GM18858 (cell line): ENCODE measurements around the gene GRIN3B.

Source experiments
- ATAC-seq: cut with Tn5 transposase; IDR thresholded peaks from one replicate; pipeline ENCODE4 v1.9.1; 2021; ENCODE audit not compliant: unreplicated experiment

GRIN3B gene

DNA sequence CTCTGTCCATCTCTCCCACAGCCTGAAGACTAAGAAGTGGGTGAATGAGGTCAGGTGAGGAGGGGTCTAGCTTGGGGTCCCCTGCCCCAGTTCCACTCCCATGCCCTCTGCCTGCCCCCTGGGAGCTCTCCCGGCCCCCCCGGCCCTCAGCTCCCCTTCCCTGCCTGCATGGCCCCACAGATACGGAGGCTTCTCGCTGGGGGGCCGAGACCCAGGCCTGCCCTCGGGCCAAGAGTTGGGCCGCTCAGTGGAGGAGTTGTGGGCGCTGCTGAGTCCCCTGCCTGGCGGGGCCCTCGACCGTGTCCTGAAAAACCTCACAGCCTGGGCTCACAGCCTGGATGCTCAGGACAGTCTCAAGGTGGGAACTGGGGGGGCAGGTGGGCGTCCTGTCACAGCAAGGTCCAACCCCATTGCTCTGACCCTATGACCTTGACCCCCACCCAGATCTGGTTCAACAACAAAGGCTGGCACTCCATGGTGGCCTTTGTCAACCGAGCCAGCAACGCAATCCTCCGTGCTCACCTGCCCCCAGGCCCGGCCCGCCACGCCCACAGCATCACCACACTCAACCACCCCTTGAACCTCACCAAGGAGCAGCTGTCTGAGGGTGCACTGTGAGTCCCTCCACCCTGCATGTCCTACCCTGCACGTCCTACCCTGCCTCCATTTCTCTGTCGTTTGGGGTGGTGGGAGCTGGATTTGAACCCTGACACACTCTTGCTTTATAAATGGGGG is 55.8 kb downstream of the GRIN3B start:
- ATAC-seq = no peak

GRCh38 chr19:1057176-1057855 is 57.1 kb downstream of the GRIN3B start:
- no peak for ATAC-seq

DNA sequence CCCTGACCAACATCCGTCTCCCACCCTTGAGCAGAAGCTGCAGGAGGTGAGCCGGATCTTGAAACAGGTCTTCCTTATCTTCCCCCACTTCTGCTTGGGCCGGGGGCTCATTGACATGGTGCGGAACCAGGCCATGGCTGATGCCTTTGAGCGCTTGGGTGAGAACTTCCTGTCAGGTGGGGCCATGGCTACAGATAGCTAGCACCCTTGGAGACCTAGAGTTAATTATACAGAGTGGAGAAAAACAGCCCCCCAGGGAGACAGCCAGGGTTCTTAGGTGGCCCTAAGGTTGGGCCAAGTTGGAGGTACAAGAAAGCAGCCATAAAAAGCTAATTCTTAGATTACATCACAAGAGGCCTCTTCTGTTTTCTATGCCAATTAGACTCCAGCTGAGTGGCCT is 57.9 kb downstream of the GRIN3B start:
- no peak for ATAC-seq
